Placental pericyte (primary cell): ENCODE results near the gene C5. TPM values are rescaled to one million over a fixed set of nuclear protein-coding genes. Genes with fewer than 3 reads are reported as not detected.

ENCODE experiments used
- total RNA-seq: library from RNA; depleted of rRNA; stranded (reverse); fragments of >200 nt; gene quantifications from 2 replicates; pipeline ENCODE4 v1.2.3, GENCODE V29; 2012

Gene C5
- 0.66 and 2.4 TPM in 2 replicates for total RNA-seq

GRCh38 chr9:121050128-121050988, at the start of gene C5:
TSS of gene C5 (minus strand) at chr9:121050275. CDS start at chr9:121050246, 29 bp downstream.

DNA sequence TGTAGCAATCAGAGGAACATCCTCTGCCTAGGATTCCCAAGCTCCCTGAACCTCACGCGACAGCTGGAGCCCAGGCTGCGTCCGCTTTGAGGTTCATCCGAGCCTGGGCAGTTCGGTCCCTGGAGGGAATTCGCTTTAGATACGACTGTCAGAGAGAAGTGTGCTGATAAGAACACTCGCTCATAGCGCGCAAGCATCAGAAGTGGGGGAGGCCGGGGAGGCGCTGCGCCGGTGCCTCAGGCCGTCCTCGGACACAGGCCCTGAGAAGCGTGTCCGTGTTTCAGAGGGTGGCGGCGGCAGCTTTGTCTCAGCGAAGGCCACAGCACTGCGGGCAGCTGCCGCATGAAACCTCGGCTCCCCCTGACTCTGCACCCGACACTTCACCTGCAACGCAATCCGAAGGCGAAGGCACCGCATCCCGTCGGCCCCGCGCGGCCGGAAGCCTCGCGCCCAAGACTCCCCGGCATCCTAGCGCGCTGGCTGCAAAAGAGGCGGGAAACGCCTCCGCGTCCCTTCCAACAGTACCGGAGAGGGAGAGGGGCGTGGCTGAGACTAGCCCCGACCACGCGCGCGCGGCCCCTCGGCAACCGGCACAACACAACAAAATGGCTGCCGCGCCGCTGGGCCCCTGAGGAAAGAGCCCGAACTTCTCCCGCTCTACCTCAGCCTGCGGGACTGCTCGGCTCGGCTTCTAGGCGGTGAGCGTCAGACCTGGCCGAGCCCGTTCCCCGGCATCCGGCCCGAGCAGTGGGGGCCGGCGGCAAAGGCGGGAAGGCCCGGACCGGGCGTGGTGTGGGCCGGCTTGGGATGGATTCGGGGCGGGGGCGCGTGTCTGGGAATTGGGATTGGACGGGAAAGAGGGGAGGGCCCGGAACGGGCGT, 24.5 kb upstream of the C5 start, which contains the start of gene CNTRL:
Gene CNTRL (plus strand): TSS at position 586 of the 881 bp plus-strand sequence. CDS start 13,372 bp downstream, outside the sequence.

DNA sequence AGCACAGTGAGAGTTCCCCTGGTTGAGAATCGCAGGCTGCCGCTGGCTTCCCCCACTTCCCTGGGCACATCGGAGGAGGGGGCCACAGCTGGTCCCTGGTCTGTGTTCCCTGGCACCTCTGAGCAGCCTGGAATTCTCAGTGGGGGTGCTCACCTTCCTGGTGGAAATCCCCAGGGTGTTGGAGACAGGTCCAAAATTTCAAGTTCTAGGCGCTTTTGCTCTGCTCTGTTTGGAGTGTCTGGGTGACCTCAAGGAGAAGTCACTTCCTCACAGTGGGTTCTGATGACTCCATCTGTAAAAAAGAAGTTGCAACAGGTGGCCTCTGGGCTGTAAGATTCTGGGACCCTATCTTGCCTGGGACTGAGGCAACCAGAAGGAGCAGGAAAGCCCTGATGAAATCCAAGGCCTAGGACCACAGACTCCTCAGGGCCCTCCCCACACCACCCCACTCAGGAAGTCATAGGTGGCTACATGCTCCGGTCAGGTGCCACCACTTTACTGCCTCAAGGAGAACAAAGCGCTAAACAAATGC, 123.6 kb downstream of the C5 start, which contains the start of gene TRAF1:
Gene TRAF1 (minus strand): TSS at position 400 of the 532 bp plus-strand sequence. CDS start 721 bp downstream, outside the sequence.

Other genes with a start within 250 kb of the C5 start
- gene PSMD5, start 207.4 kb downstream of the C5 start, total RNA-seq, result 21.0 and 50.3 TPM in 2 replicates
- 20.1 and 67.6 TPM in 2 replicates for gene PHF19, start 173.1 kb downstream of the C5 start, total RNA-seq
- gene TRAF1, start 123.5 kb downstream of the C5 start, total RNA-seq, result 1.1 and 1.7 TPM in 2 replicates
- gene CNTRL, start 24.7 kb upstream of the C5 start, total RNA-seq, result 4.6 and 11.2 TPM in 2 replicates
- 23.0 and 33.6 TPM in 2 replicates for gene RAB14, start 151.6 kb upstream of the C5 start, total RNA-seq
- gene GSN, start 217.9 kb upstream of the C5 start, total RNA-seq, result 137 and 436 TPM in 2 replicates